ENCODE measurements around the gene LEMD3.

DNA sequence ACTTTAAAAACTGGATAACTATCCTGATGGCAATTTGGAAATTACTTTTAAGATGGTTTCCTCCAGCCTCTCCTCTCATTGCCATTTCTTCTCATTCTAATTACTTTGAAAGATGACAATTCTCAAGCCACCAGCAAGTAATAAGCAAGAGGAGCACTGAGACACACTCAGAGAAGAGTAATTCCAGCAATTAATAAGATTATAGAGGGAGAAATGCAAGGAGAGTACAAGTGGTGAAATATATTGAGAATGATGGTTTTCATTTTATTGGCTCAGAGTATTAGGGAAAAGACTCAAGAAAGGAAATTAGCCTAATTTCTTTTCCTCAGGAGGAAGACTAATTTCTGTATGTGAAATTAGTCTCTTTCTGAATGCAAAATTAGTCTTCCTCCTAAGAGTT, 88.6 kb downstream of the LEMD3 start:
- TF ChIP-seq, protein P1, sequence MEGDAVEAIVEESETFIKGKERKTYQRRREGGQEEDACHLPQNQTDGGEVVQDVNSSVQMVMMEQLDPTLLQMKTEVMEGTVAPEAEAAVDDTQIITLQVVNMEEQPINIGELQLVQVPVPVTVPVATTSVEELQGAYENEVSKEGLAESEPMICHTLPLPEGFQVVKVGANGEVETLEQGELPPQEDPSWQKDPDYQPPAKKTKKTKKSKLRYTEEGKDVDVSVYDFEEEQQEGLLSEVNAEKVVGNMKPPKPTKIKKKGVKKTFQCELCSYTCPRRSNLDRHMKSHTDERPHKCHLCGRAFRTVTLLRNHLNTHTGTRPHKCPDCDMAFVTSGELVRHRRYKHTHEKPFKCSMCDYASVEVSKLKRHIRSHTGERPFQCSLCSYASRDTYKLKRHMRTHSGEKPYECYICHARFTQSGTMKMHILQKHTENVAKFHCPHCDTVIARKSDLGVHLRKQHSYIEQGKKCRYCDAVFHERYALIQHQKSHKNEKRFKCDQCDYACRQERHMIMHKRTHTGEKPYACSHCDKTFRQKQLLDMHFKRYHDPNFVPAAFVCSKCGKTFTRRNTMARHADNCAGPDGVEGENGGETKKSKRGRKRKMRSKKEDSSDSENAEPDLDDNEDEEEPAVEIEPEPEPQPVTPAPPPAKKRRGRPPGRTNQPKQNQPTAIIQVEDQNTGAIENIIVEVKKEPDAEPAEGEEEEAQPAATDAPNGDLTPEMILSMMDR (IDR thresholded peaks at IDR 0.05; ENCODE audit: low read depth, low read length, poor library complexity, severe bottlenecking) = no peak
- no peak for TF ChIP-seq EZH2phosphoT487 (IDR thresholded peaks at IDR 0.05; ENCODE audit: borderline replicate concordance, low read length)

Data from DOHH2 (cell line).